GM21529 (cell line): ENCODE data around the gene ACP5.

Source experiments
- ATAC-seq: cut with Tn5 transposase; IDR thresholded peaks from one replicate; pipeline ENCODE4 v1.9.1; 2021; ENCODE audit not compliant: unreplicated experiment

ACP5 gene

GRCh38 chr19:11549386-11549953, 28.0 kb downstream of the ACP5 start:
- no peak for ATAC-seq

- ATAC-seq: no peak
These were observed 29.3 kb downstream of the ACP5 start for GRCh38 chr19:11547929-11548700.

GRCh38 chr19:11541238-11541637, 36.2 kb downstream of the ACP5 start:
- ATAC-seq: no peak

GRCh38 chr19:11540645-11541044, 36.8 kb downstream of the ACP5 start:
- no peak for ATAC-seq

- no peak for ATAC-seq
These were observed 37.7 kb downstream of the ACP5 start for GRCh38 chr19:11539495-11540365.

GRCh38 chr19:11538232-11539036, 39.0 kb downstream of the ACP5 start, which contains the start of gene CNN1:
TSS of gene CNN1 (plus strand) at chr19:11538851. CDS start at chr19:11538928, 77 bp downstream.
- ATAC-seq: no peak

- peak; percentile 61 for ATAC-seq
These were observed 41.5 kb downstream of the ACP5 start for GRCh38 chr19:11535792-11536595.

- no peak for ATAC-seq
These were observed 42.5 kb downstream of the ACP5 start for GRCh38 chr19:11534948-11535347.

- no peak for ATAC-seq
These were observed 42.9 kb downstream of the ACP5 start for GRCh38 chr19:11534538-11534937.

- no peak for ATAC-seq
These were observed 47.0 kb downstream of the ACP5 start for GRCh38 chr19:11530432-11530831.

- peak; percentile 96 for ATAC-seq
These were observed 48.7 kb downstream of the ACP5 start, which contains the start of gene ECSIT for GRCh38 chr19:11528551-11529341. TSS of gene ECSIT (minus strand) at chr19:11529134. CDS start at chr19:11519170, 9,964 bp downstream.
